Hepatocyte (in vitro differentiated cells): ENCODE measurements around the gene IFNE. TPM values are rescaled to one million over a fixed set of nuclear protein-coding genes. Genes with fewer than 3 reads are reported as not detected.

ENCODE experiments used
- DNase-seq: peaks from one replicate; pipeline ENCODE4 v3.0.0-alpha.2; 2016; ENCODE audit warnings: low spot score
- H2AFZ ChIP-seq: fragments of 200-600 bp; sonication (generic); 2 replicates; pipeline ENCODE4 v1.6.0; 2016; ENCODE audit warnings: antibody characterized with exemption, mild to moderate bottlenecking
- H3K27ac ChIP-seq: fragments of 200-600 bp; sonication (generic); 2 replicates; pipeline ENCODE4 v1.5.1; 2016; ENCODE audit warnings: mild to moderate bottlenecking
- H3K27me3 ChIP-seq: fragments of 200-600 bp; sonication (generic); 2 replicates; pipeline ENCODE4 v1.6.1; 2016
- H3K36me3 ChIP-seq: fragments of 200-600 bp; sonication (generic); replicated peaks from 2 replicates; pipeline ENCODE4 v1.5.1; 2016; ENCODE audit warnings: low read depth; ENCODE audit not compliant: insufficient read depth
- H3K4me1 ChIP-seq: fragments of 200-600 bp; sonication (generic); 2 replicates; pipeline ENCODE4 v1.5.1; 2016; ENCODE audit warnings: mild to moderate bottlenecking, moderate library complexity; ENCODE audit not compliant: insufficient read depth
- H3K4me2 ChIP-seq: fragments of 200-600 bp; sonication (generic); 2 replicates; pipeline ENCODE4 v1.6.0; 2016
- H3K4me3 ChIP-seq: fragments of 200-600 bp; sonication (generic); 2 replicates; pipeline ENCODE4 v1.5.1; 2016; ENCODE audit warnings: mild to moderate bottlenecking
- H3K79me2 ChIP-seq: fragments of 200-600 bp; sonication (generic); 2 replicates; pipeline ENCODE4 v1.6.0; 2017; ENCODE audit warnings: mild to moderate bottlenecking
- H3K9me2 ChIP-seq: fragments of 200-600 bp; sonication (generic); replicated peaks from 2 replicates; pipeline ENCODE4 v1.6.0; 2017; ENCODE audit warnings: mild to moderate bottlenecking; ENCODE audit not compliant: insufficient read depth
- H3K9me3 ChIP-seq: fragments of 200-600 bp; sonication (generic); 2 replicates; pipeline ENCODE4 v1.5.1; 2016; ENCODE audit warnings: low read depth, mild to moderate bottlenecking
- H4K20me1 ChIP-seq: fragments of 200-600 bp; sonication (generic); 2 replicates; pipeline ENCODE4 v1.6.0; 2016; ENCODE audit warnings: mild to moderate bottlenecking; ENCODE audit not compliant: insufficient read depth, poor library complexity, severe bottlenecking
- CTCF ChIP-seq: fragments of 200-600 bp; sonication (generic); IDR thresholded peaks from 2 replicates; pipeline ENCODE4 v1.5.1; 2016; ENCODE audit warnings: antibody characterized with exemption, mild to moderate bottlenecking; ENCODE audit not compliant: poor library complexity
- EZH2 ChIP-seq: fragments of 200-600 bp; sonication (generic); IDR thresholded peaks from 2 replicates; pipeline ENCODE4 v1.6.1; 2016; ENCODE audit warnings: antibody characterized with exemption, mild to moderate bottlenecking, borderline replicate concordance
- EZH2phosphoT487 ChIP-seq: fragments of 200-600 bp; sonication (generic); IDR thresholded peaks from one replicate; pipeline ENCODE4 v1.6.1; 2018; ENCODE audit warnings: antibody characterized with exemption, mild to moderate bottlenecking, low read depth, moderate library complexity; ENCODE audit not compliant: unreplicated experiment, severe bottlenecking
- WGBS: methylation state at CpG from one replicate; pipeline ENCODE4 v1.1.6; 2016; ENCODE audit warnings: low lambda C conversion rate; ENCODE audit errors: missing lambda C conversion rate; 5-methylcytosine and 5-hydroxymethylcytosine counted together
- polyA plus RNA-seq: library from polyadenylated mRNA; unstranded; fragments of >200 nt; fragmentation: Nextera tagmentation; extraction: Ambion mirVana; gene quantifications from 2 replicates; pipeline ENCODE4 v1.2.1, GENCODE V29; 2016
- total RNA-seq: library from RNA; depleted of rRNA; stranded (reverse); fragments of >200 nt; gene quantifications from 2 replicates; pipeline ENCODE4 v1.2.3, GENCODE V29; 2014

IFNE gene
- total RNA-seq = 0.64 and 0.67 TPM in 2 replicates
- polyA plus RNA-seq = not detected in 2 replicates

- H3K9me2 ChIP-seq = no peaks in the 10 kb centered on the region
- DNase-seq = no peak
- H4K20me1 ChIP-seq = no peaks in the 10 kb centered on the region
- no peak within 1 kb of the TSS for H3K4me3 ChIP-seq
- H3K27ac ChIP-seq = no peak within 1 kb of the TSS
- no peaks in the 10 kb centered on the region for H3K27me3 ChIP-seq
- no peak within 1 kb of the TSS for H3K4me2 ChIP-seq
- no peaks in the 10 kb centered on the region for H3K9me3 ChIP-seq
- H3K36me3 ChIP-seq = no peaks in the 10 kb centered on the region
- H3K79me2 ChIP-seq = no peaks in the 10 kb centered on the region
- TF ChIP-seq EZH2 (no peak), EZH2phosphoT487 (no peak), CTCF (no peak)
- WGBS = 92% methylated on average over 2 of the region's 2 CpGs
- no peak within 1 kb of the TSS for H2AFZ ChIP-seq
- H3K4me1 ChIP-seq = no peaks in the 10 kb centered on the region
Measured at GRCh38 chr9:21482213-21482612, at the start of gene IFNE. TSS of gene IFNE (minus strand) at chr9:21482313. CDS start at chr9:21481694, 619 bp downstream.

GRCh38 chr9:21528123-21528808 lies 46.2 kb upstream of the IFNE start:
- H3K9me3 ChIP-seq = no peaks in the 10 kb centered on the region
- WGBS = 90% methylated on average over 9 of the region's 9 CpGs
- H3K79me2 ChIP-seq = no peaks in the 10 kb centered on the region
- no peak overlapping the region for H2AFZ ChIP-seq
- H3K4me2 ChIP-seq = no peak overlapping the region
- no peak for DNase-seq
- no peaks in the 10 kb centered on the region for H3K4me1 ChIP-seq
- H3K27me3 ChIP-seq = no peaks in the 10 kb centered on the region
- no peaks in the 10 kb centered on the region for H3K9me2 ChIP-seq
- no peak overlapping the region for H3K4me3 ChIP-seq
- TF ChIP-seq EZH2 (no peak), EZH2phosphoT487 (no peak), CTCF (no peak)
- H4K20me1 ChIP-seq = no peaks in the 10 kb centered on the region
- no peaks in the 10 kb centered on the region for H3K36me3 ChIP-seq
- H3K27ac ChIP-seq = no peak overlapping the region

GRCh38 chr9:21527579-21527978 lies 45.5 kb upstream of the IFNE start:
- Histone ChIP-seq H3K36me3 (no peaks in the 10 kb centered on the region), H4K20me1 (no peaks in the 10 kb centered on the region), H3K79me2 (no peaks in the 10 kb centered on the region), H3K9me2 (no peaks in the 10 kb centered on the region), H3K4me1 (no peaks in the 10 kb centered on the region), H3K27ac (no peak overlapping the region), H3K9me3 (no peaks in the 10 kb centered on the region), H3K4me2 (no peak overlapping the region), H3K4me3 (no peak overlapping the region), H3K27me3 (no peaks in the 10 kb centered on the region), H2AFZ (no peak overlapping the region)
- 97% methylated on average over 2 of the region's 2 CpGs for WGBS
- DNase-seq = no peak
- no peak for TF ChIP-seq EZH2
- TF ChIP-seq EZH2phosphoT487 = no peak
- TF ChIP-seq CTCF = no peak
